K562 (cell line): Measurements from ENCODE around the gene MTHFSD. TPM values are rescaled to one million over a fixed set of nuclear protein-coding genes. Genes with fewer than 3 reads are reported as not detected.

Experiments
- ATAC-seq: fragments of 200-7000 bp; cut with Tn5 transposase; 3 replicates; pipeline ENCODE4 v1.9.1; 2020; ENCODE audit warnings: moderate library complexity
- BruUV-seq: library from RNA; stranded (reverse); fragments of 400-500 nt; replicated peaks from 2 replicates; lab custom pipeline; 2021; lab: Mats Ljungman, UMichigan
- CTCF ChIA-PET: fragments of 300-600 bp; formaldehyde crosslinking; extraction: SDS; loops from one replicate; lab custom pipeline; 2021; ENCODE audit warnings: low intra/inter-chr PET ratio; lab: Yijun Ruan, JAX
- POLR2A ChIA-PET: fragments of 300-600, 350-650 bp; sonication (Branson Sonifier 250); formaldehyde crosslinking; extraction: SDS; loops from one replicate; lab custom pipeline; 2021; ENCODE audit warnings: antibody characterized with exemption, inconsistent platforms; lab: Yijun Ruan, JAX
- DNase-seq, 4 experiments: peaks; one replicate each; pipeline versions ENCODE4 v3.0.0 to v3.0.0-alpha.2; 2011 to 2018; ENCODE audit warnings: low spot score in 3 of 4, mixed read lengths in 3 of 4; ENCODE audit errors: extremely low read depth in 1 of 4
- FAIRE-seq: peaks from 2 replicates; lab custom pipeline; 2011; peaks lifted over from hg19 to GRCh38; lab: Jason Lieb, UNC
- H2AFZ ChIP-seq: 2 replicates; pipeline ENCODE4 v1.6.0; 2011; ENCODE audit warnings: low read depth, low read length, control low read depth, inconsistent platforms
- H3K27ac ChIP-seq: fragments of 200-600 bp; 3 replicates; pipeline ENCODE4 v1.8.0; 2011; ENCODE audit warnings: low read depth, mild to moderate bottlenecking, control low read depth, inconsistent platforms, low read length, moderate library complexity, mixed read lengths; ENCODE audit errors: extremely low read depth
- H3K27me3 ChIP-seq, 2 experiments: fragments of 300-600 bp in 1 of 2; 2 replicates in 1 of 2; 3 replicates in 1 of 2; pipeline versions ENCODE4 v1.6.0 to v1.8.0; 2011; ENCODE audit warnings: inconsistent platforms in 2 of 2, low read length in 2 of 2, mild to moderate bottlenecking in 1 of 2, mixed read lengths in 1 of 2, moderate library complexity in 1 of 2; ENCODE audit not compliant: control insufficient read depth in 2 of 2, insufficient read depth in 2 of 2
- H3K36me3 ChIP-seq: fragments of 300-600 bp; 3 replicates; pipeline ENCODE4 v1.8.0; 2011; ENCODE audit warnings: mild to moderate bottlenecking, low read length, inconsistent platforms; ENCODE audit not compliant: control insufficient read depth, insufficient read depth
- H3K4me1 ChIP-seq, 2 experiments: fragments of 200-600 bp in 1 of 2; replicated peaks in 1 of 2; 2 replicates in 1 of 2; 3 replicates in 1 of 2; pipeline versions ENCODE4 v1.5.1 to v1.8.0; 2011; ENCODE audit warnings: inconsistent platforms in 2 of 2, low read length in 2 of 2, mild to moderate bottlenecking in 1 of 2, mixed read lengths in 1 of 2, moderate library complexity in 1 of 2; ENCODE audit not compliant: control insufficient read depth in 2 of 2, insufficient read depth in 2 of 2
- H3K4me2 ChIP-seq: 2 replicates; pipeline ENCODE4 v1.6.1; 2011; ENCODE audit warnings: low read length, control low read depth, inconsistent platforms, mixed read lengths; ENCODE audit not compliant: insufficient read depth
- H3K4me3 ChIP-seq: fragments of 200-600 bp; sonication (generic), shearing (Covaris generic); 2 replicates; pipeline ENCODE4 v1.5.1; 2016; ENCODE audit warnings: control low read depth, inconsistent platforms
- H3K79me2 ChIP-seq: fragments of 200-600 bp; 3 replicates; pipeline ENCODE4 v1.8.0; 2011; ENCODE audit warnings: low read length, inconsistent platforms; ENCODE audit not compliant: control insufficient read depth, insufficient read depth
- H3K9ac ChIP-seq, 2 experiments: 2 replicates each; pipeline versions ENCODE4 v1.6.0 to v1.6.1; 2011; ENCODE audit warnings: low read depth in 2 of 2, low read length in 2 of 2, control low read depth in 1 of 2, inconsistent platforms in 1 of 2, mild to moderate bottlenecking in 1 of 2, mixed read lengths in 1 of 2; ENCODE audit not compliant: insufficient read depth in 1 of 2
- H3K9me1 ChIP-seq: one replicate; pipeline ENCODE4 v1.6.0; 2011; ENCODE audit warnings: inconsistent platforms, mild to moderate bottlenecking, low read length, moderate library complexity; ENCODE audit not compliant: control insufficient read depth, insufficient read depth
- H3K9me3 ChIP-seq: replicated peaks from 2 replicates; pipeline ENCODE4 v1.5.1; 2011; ENCODE audit warnings: low read depth, low read length, inconsistent platforms; ENCODE audit not compliant: control insufficient read depth, insufficient read depth
- H4K20me1 ChIP-seq: replicated peaks from 2 replicates; pipeline ENCODE4 v1.6.1; 2011; ENCODE audit warnings: low read length, inconsistent platforms, mixed read lengths; ENCODE audit not compliant: control insufficient read depth, insufficient read depth
- BRD4 ChIP-seq: fragments of 200-600 bp; sonication (generic); IDR thresholded peaks from 2 replicates; pipeline ENCODE4 v1.6.1; 2017; ENCODE audit warnings: inconsistent platforms
- HDAC6 ChIP-seq: IDR thresholded peaks from 2 replicates; pipeline ENCODE4 v1.6.1; 2012; ENCODE audit warnings: low read depth, mild to moderate bottlenecking, control low read depth, inconsistent platforms, low read length, moderate library complexity
- PCBP1 ChIP-seq: fragments of 200-400 bp; formaldehyde crosslinking; IDR thresholded peaks from 2 replicates; pipeline ENCODE4 v1.6.1; 2018; ENCODE audit warnings: mild to moderate bottlenecking, low read depth, low read length; ENCODE audit not compliant: poor library complexity, severe bottlenecking
- WGBS: fragments of 100-300 bp; shearing (Covaris generic); methylation state at CpG from one replicate; pipeline ENCODE4 v1.1.6; 2016; ENCODE audit warnings: low coverage, mixed read lengths; ENCODE audit not compliant: insufficient coverage; ENCODE audit errors: missing lambda C conversion rate; 5-methylcytosine and 5-hydroxymethylcytosine counted together
- in situ Hi-C: fragments of 300-500 bp; cut with MboI; formaldehyde crosslinking; loops from 4 replicates; pipeline ENCODE4 v1.15.0; 2018; ENCODE audit warnings: inconsistent platforms, mixed read lengths
- intact Hi-C: fragments of 100-400 bp; cut with micrococcal nuclease; formaldehyde crosslinking; loops from 2 replicates; pipeline ENCODE4 v1.14.2; 2022
- polyA plus RNA-seq, 8 experiments: library from polyadenylated mRNA; depleted of rRNA in 4 of 8; stranded (reverse) in 5 of 8; unstranded in 3 of 8; fragments of >200 nt; fragmentation: Nextera tagmentation in 2 of 8; fragmentation: Illumina TruSeq in 1 of 8; extraction: Ambion mirVana in 2 of 8; extraction: Trizol in 1 of 8; gene quantifications; 2 replicates each; pipeline versions ENCODE4 v1.2.1 to v1.2.3, GENCODE V29; 2011 to 2014; ENCODE audit warnings: inconsistent platforms in 1 of 8, missing spikeins in 1 of 8
- total RNA-seq, 7 experiments: library from RNA; depleted of rRNA in 6 of 7; stranded (reverse); fragments of >200 nt in 6 of 7; fragmentation: Illumina TruSeq in 2 of 7; extraction: Trizol in 2 of 7; gene quantifications; 2 replicates each; pipeline versions ENCODE4 v1.2.1 to v1.2.3, GENCODE V29; 2011 to 2021; ENCODE audit warnings: low replicate concordance in 1 of 7
- TF ChIP-seq, protein P1 (sequence below): IDR thresholded peaks from 2 replicates; pipeline ENCODE4 v1.6.1; 2011; ENCODE audit warnings: borderline replicate concordance, low read depth, mild to moderate bottlenecking, moderate library complexity, low read length; ENCODE audit not compliant: insufficient read depth, poor library complexity, severe bottlenecking

The MTHFSD gene
- total and polyA plus RNA-seq, 9 of the 15 experiments (the other 6 are each of a cell fraction or from before 2014, with no cell fraction given) = 3.2 to 20.2 (median 12.0) TPM

DNA sequence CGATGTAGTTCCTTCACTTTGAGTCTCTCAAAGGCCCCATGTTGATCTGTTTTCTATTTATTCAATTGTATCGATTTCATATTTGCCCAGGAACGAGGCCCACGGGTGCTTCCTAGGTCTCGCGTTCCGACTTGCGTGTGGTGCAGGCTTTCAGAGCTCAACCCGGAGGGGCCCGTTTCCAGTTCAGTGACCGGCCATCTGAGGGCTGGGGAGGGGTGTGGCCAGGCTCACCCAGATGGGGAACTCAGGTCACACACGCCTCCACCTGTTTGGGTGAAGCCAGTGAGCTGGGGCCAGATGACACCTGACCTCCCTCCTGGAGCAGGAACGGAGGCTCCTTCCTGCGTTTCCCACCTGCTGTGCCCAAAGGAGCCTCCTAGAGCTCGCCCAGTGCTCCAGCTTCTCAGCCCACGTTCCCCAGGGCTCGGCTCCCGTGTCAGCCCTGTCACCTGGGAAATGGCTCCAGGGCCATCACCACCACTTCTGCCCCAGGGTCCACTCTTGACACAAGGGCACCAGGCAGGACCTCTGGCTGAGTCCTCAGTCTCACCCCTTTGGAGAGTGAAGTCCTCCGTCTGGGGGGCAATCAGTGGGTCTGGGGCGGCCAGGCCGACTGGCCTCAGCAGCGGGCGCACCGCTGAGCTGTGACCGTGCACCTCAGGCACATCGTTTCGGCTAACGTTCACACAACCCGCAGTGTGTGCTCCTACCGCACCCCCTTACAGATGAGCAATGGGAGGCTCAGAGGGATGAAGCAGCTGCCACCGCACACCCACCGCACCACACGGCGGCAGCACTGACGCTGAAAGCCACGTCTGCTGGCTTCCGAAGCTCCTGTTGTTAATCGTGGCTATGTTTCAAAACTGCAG is 26.7 kb downstream of the MTHFSD start:
- no peak for FAIRE-seq
- peaks cover 0 to 6% of the 10 kb centered on the region in 2 experiments; a peak in 1 of 5 replicates for H3K4me1 ChIP-seq
- no peak overlapping the region for H3K27ac ChIP-seq
- in situ Hi-C loops (no loop called here), intact Hi-C loops (loop anchor here (10.0 kb wide), 1 partner anchor 273 kb away; no protein-coding TSS in a partner anchor)
- ATAC-seq = peak; percentile 35; the same call in 1 of the 3 replicates
- H4K20me1 ChIP-seq = no peaks in the 10 kb centered on the region; the same call in 1 of the 2 replicates
- H3K9ac ChIP-seq = no peak overlapping the region
- ChIA-PET CTCF (no interaction called here), POLR2A (interaction anchor here (0.5 to 0.8 kb wide), 4 partner anchors 8 to 245 kb away, joined by 3 to 4 read pairs (median 3); no protein-coding TSS in a partner anchor)
- no peak for DNase-seq
- no peaks in the 10 kb centered on the region for H3K9me1 ChIP-seq
- 51% methylated on average over 37 of the region's 38 CpGs for WGBS
- no peaks in the 10 kb centered on the region for H3K9me3 ChIP-seq
- TF ChIP-seq, protein P1, sequence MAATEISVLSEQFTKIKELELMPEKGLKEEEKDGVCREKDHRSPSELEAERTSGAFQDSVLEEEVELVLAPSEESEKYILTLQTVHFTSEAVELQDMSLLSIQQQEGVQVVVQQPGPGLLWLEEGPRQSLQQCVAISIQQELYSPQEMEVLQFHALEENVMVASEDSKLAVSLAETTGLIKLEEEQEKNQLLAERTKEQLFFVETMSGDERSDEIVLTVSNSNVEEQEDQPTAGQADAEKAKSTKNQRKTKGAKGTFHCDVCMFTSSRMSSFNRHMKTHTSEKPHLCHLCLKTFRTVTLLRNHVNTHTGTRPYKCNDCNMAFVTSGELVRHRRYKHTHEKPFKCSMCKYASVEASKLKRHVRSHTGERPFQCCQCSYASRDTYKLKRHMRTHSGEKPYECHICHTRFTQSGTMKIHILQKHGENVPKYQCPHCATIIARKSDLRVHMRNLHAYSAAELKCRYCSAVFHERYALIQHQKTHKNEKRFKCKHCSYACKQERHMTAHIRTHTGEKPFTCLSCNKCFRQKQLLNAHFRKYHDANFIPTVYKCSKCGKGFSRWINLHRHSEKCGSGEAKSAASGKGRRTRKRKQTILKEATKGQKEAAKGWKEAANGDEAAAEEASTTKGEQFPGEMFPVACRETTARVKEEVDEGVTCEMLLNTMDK = peak; percentile 49
- no peak for TF ChIP-seq BRD4
- TF ChIP-seq HDAC6 = no peak
- TF ChIP-seq PCBP1 = no peak
- H3K79me2 ChIP-seq = no peaks in the 10 kb centered on the region
- no peak overlapping the region for H2AFZ ChIP-seq
- peaks cover 13 to 24% of the 10 kb centered on the region in 2 experiments; a peak in 4 of 5 replicates for H3K27me3 ChIP-seq
- no peak overlapping the region for H3K4me2 ChIP-seq
- H3K36me3 ChIP-seq = no peaks in the 10 kb centered on the region
- no TSS peak for BruUV-seq
- no peak overlapping the region for H3K4me3 ChIP-seq
